Colonic mucosa (tissue), 4 donors: ENCODE measurements around the gene GRIN2B. TPM values are rescaled to one million over a fixed set of nuclear protein-coding genes. Genes with fewer than 3 reads are reported as not detected.

ENCODE experiments used
- DNase-seq: peaks from one replicate; pipeline ENCODE4 v3.0.0-alpha.2; 2020
- H3K27ac ChIP-seq: fragments of 200-600 bp; one replicate; pipeline ENCODE4 v1.8.0; 2021
- H3K27me3 ChIP-seq: fragments of 200-600 bp; one replicate; pipeline ENCODE4 v1.8.0; 2021
- H3K36me3 ChIP-seq: fragments of 200-600 bp; one replicate; pipeline ENCODE4 v1.8.0; 2021
- H3K4me1 ChIP-seq: fragments of 200-600 bp; one replicate; pipeline ENCODE4 v1.8.0; 2021; ENCODE audit warnings: mild to moderate bottlenecking
- H3K4me3 ChIP-seq: fragments of 200-600 bp; one replicate; pipeline ENCODE4 v1.8.0; 2021
- H3K9ac ChIP-seq, 2 donors: one replicate each; pipeline ENCODE4 v1.7.0; 2013; ENCODE audit warnings: control low read depth in 2 of 2, low read depth in 2 of 2, low read length in 2 of 2
- H3K9me3 ChIP-seq: fragments of 200-600 bp; one replicate; pipeline ENCODE4 v1.8.0; 2021
- CTCF ChIP-seq: fragments of 200-600 bp; IDR thresholded peaks from one replicate; pipeline ENCODE4 v1.8.0; 2022; ENCODE audit warnings: antibody characterized with exemption, mild to moderate bottlenecking
- intact Hi-C: fragments of 100-400 bp; cut with DNase I; formaldehyde crosslinking; loops from one replicate; pipeline ENCODE4 v1.14.1; 2022
- total RNA-seq, 2 donors: library from RNA; stranded (reverse); fragmentation: NEBNext Ultra II Directional in 1 of 2; extraction: Animal tissue kit (Norgen Biotek cat#: 25700) in 1 of 2; gene quantifications; one replicate each; pipeline ENCODE4 v1.2.1, GENCODE V29; 2021
- donor health status: healthy.
- donor health status: DM: no; HTN: no; CAD: no.
- donor health status: DM: no; HTN: no; CAD: no.

Gene GRIN2B
- total RNA-seq, 2 donors from 2014 or later, result 1.5 to 2.1 TPM

- Histone ChIP-seq H3K4me3 (no peak overlapping the region), H3K9me3 (no peaks in the 10 kb centered on the region), H3K27ac (no peak overlapping the region), H3K27me3 (peaks cover 3% of the 10 kb centered on the region), H3K9ac (no peak overlapping the region), H3K4me1 (no peaks in the 10 kb centered on the region), H3K36me3 (no peaks in the 10 kb centered on the region)
- no peak for DNase-seq
- intact Hi-C loops, result no loop called here
- no peak for TF ChIP-seq CTCF
Measured at GRCh38 chr12:13973996-13974395, 7.4 kb downstream of the GRIN2B start.

- no peak for DNase-seq
- Histone ChIP-seq H3K4me3 (no peak overlapping the region), H3K9me3 (no peaks in the 10 kb centered on the region), H3K36me3 (no peaks in the 10 kb centered on the region), H3K4me1 (no peaks in the 10 kb centered on the region), H3K27me3 (no peaks in the 10 kb centered on the region), H3K27ac (no peak overlapping the region), H3K9ac (no peak overlapping the region)
- no peak for TF ChIP-seq CTCF
- intact Hi-C loops, result no loop called here
Measured at GRCh38 chr12:13970803-13971202, 10.6 kb downstream of the GRIN2B start.

GRCh38 chr12:13968281-13968680, 13.1 kb downstream of the GRIN2B start:
- Histone ChIP-seq H3K9ac (no peak overlapping the region), H3K4me1 (no peaks in the 10 kb centered on the region), H3K27ac (no peak overlapping the region), H3K27me3 (no peaks in the 10 kb centered on the region), H3K4me3 (no peak overlapping the region), H3K36me3 (no peaks in the 10 kb centered on the region), H3K9me3 (no peaks in the 10 kb centered on the region)
- intact Hi-C loops, result no loop called here
- TF ChIP-seq CTCF, result no peak
- DNase-seq, result no peak

GRCh38 chr12:13964666-13965065, 16.7 kb downstream of the GRIN2B start:
- DNase-seq, result no peak
- Histone ChIP-seq H3K27me3 (no peaks in the 10 kb centered on the region), H3K9me3 (no peaks in the 10 kb centered on the region), H3K9ac (no peak overlapping the region), H3K4me1 (no peaks in the 10 kb centered on the region), H3K27ac (no peak overlapping the region), H3K4me3 (no peak overlapping the region), H3K36me3 (no peaks in the 10 kb centered on the region)
- no peak for TF ChIP-seq CTCF
- intact Hi-C loops, result no loop called here

GRCh38 chr12:13962699-13963098, 18.7 kb downstream of the GRIN2B start:
- Histone ChIP-seq H3K36me3 (no peaks in the 10 kb centered on the region), H3K4me3 (no peak overlapping the region), H3K4me1 (no peaks in the 10 kb centered on the region), H3K27ac (no peak overlapping the region), H3K9ac (no peak overlapping the region), H3K27me3 (no peaks in the 10 kb centered on the region), H3K9me3 (no peaks in the 10 kb centered on the region)
- no peak for TF ChIP-seq CTCF
- no peak for DNase-seq
- intact Hi-C loops, result no loop called here

- H3K27ac ChIP-seq, result no peak overlapping the region
- intact Hi-C loops, result no loop called here
- H3K36me3 ChIP-seq, result no peaks in the 10 kb centered on the region
- H3K9ac ChIP-seq, result no peak overlapping the region
- no peaks in the 10 kb centered on the region for H3K4me1 ChIP-seq
- H3K9me3 ChIP-seq, result no peaks in the 10 kb centered on the region
- TF ChIP-seq CTCF, result no peak
- no peaks in the 10 kb centered on the region for H3K27me3 ChIP-seq
- DNase-seq, result no peak
- no peak overlapping the region for H3K4me3 ChIP-seq
Measured at GRCh38 chr12:13961971-13962370, 19.4 kb downstream of the GRIN2B start.
